HG03039 (cell line): ENCODE measurements around the gene KAT2B.

Experiments used
- ATAC-seq: cut with Tn5 transposase; IDR thresholded peaks from one replicate; pipeline ENCODE4 v1.9.1; 2021; ENCODE audit warnings: mild to moderate bottlenecking, moderate library complexity; ENCODE audit not compliant: unreplicated experiment

The KAT2B gene

GRCh38 chr3:20064796-20065564 lies 24.7 kb downstream of the KAT2B start:
- no peak for ATAC-seq

- no peak for ATAC-seq
Measured at GRCh38 chr3:20066079-20066478, 25.8 kb downstream of the KAT2B start.

- no peak for ATAC-seq
Measured at GRCh38 chr3:20066850-20067617, 26.8 kb downstream of the KAT2B start.

DNA sequence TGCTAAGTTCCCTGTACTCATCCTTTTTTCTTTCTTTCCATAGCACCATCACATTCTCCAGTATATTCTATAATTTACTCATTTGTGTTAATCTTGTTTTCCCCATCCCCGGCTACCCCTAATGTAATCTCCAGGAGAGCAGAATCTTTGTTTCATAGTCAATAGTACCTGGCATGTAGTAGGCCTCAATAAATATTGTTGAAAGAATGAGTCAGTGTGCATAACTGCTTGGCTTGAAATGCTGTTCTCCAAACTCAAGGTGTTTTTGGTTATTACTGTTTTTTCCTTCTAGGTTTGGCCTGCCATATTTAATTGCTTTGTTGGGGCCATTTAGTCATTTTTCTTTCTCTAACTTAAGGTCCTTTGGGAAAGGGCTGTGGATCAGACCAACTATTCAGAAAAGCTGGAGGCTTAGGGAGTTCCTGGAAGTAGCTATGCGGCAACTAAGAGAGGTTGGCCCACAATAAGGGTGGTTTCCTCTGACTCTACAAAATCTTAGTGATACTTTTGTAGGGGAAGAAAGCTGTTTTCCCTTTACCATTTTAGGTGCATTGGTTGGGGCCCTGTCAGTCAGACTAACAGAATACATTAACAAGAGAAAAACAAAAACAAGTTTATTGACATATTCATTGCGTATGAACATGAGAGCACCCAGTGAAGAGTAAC lies 28.4 kb downstream of the KAT2B start:
- no peak for ATAC-seq

GRCh38 chr3:20069178-20069532 lies 28.9 kb downstream of the KAT2B start:
- no peak for ATAC-seq

- ATAC-seq: no peak
Measured at GRCh38 chr3:20071175-20071574, 30.9 kb downstream of the KAT2B start.

DNA sequence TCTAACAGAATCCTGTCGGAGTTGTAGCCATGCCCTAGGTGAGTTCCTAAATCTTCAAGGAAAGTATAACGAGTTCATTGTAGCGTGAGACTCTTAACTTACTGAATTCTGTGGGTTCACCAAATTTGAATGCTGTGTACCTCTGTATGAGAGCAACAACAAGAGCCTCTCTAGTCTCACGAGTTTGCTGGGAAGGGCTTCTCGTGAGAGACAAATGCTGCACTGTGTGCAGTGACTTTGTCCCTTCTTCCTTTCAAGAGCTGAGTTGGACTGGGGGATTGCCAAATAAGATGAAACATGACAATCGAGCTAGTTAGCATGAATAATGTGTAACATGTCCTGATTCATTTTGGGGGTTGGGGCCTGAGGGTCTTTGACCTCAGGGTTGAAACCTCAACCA lies 32.2 kb downstream of the KAT2B start:
- no peak for ATAC-seq

GRCh38 chr3:20073068-20073467 lies 32.8 kb downstream of the KAT2B start:
- ATAC-seq: no peak

- ATAC-seq: no peak
Measured at GRCh38 chr3:20073683-20074082, 33.4 kb downstream of the KAT2B start.

DNA sequence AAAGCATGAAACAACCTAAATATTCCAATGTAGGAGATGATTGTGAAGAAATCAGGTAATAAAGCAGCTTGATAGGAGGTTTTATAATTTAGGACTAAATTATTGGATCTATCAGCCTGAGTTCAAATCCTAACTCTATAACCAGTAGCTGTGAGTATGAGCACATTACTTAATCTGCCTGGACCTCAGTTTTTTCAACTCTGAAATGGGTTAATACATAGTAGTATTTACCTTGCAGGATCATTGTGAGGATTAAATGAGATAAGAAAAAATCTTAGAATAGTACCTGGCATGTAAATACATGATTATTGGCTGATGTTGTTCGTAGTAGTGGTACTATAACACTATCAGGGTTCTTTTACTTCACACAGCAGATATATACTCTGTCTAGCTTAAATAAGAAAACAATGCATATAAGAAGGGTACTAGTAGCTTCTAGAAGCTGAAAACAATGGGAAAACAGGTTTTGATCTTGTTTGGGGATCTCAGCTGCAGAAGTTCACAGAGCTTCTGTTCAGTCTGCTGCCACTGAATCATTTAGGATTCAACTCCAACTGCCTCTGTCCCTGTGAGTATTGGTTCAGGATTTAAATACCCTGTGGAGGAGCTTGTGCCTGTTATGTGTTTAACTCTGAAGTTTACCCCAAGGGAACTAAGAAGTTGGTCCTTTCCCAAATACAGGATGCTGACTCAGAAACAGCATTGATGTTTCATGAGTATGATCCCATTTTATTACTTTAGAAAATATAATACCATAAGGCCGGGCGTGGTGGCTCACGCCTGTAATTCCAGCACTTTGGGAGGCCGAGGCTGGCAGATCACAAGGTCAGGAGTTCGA lies 34.2 kb downstream of the KAT2B start:
- no peak for ATAC-seq

GRCh38 chr3:20075197-20075596 lies 35.0 kb downstream of the KAT2B start:
- ATAC-seq: no peak

- no peak for ATAC-seq
Measured at GRCh38 chr3:20076296-20076997, 36.2 kb downstream of the KAT2B start.

GRCh38 chr3:20077068-20077467 lies 36.8 kb downstream of the KAT2B start:
- ATAC-seq: no peak

- ATAC-seq: no peak
Measured at GRCh38 chr3:20078194-20078714, 38.0 kb downstream of the KAT2B start.

DNA sequence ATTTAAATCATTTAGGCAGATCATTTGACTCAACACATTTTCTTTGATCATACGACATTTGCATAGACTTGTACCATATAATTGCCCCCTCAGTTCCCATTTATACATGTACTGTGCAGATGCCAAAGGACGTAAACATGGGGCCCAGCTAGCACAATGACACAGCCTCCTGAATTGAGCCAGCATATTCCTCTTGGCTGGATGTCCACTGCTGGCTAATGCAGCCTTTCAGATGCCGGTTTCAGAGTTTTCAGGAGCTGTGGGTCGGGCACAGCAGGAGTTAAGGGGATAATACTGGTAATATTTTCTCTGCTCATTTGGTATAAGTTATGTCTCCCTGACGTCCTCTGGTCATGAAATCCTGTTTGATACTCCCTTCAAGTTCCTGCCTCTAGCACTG lies 39.4 kb downstream of the KAT2B start:
- ATAC-seq: no peak

DNA sequence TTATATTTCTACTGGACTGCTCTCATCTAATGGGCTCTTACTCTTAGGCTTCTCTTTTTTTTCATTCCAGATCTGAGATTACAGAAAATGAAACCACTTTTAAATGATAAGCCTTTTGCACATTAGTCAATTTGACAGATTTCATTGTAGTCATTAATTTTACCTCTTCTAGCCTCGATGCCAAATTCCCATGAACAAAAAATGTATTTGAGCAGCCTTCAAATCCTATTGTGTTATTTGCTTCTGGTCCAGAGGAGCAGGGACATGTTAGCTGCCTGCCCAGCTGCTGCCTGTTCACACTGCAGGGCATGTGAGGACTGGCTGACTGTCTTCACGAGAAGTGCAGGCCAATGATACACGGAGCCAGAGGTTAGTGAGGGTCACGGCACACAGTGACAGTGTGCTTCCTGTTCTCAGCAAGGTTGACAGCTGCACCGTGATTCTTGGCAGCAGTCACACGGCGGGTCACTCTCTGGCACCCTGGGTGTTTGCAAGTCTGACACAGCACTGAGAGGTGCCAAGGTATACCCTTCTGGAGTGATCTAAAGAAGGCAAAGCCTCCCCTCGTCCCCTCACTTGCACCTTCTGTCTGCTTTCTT lies 40.8 kb downstream of the KAT2B start:
- ATAC-seq: no peak

GRCh38 chr3:20083253-20083652 lies 43.0 kb downstream of the KAT2B start:
- no peak for ATAC-seq

- no peak for ATAC-seq
Measured at GRCh38 chr3:20083953-20084352, 43.7 kb downstream of the KAT2B start.

- no peak for ATAC-seq
Measured at GRCh38 chr3:20091331-20092047, 51.2 kb downstream of the KAT2B start.
